GM18526 (cell line): ENCODE results near the gene VRK2.

ENCODE experiments used
- POLR2A ChIP-seq: IDR thresholded peaks from 3 replicates; pipeline ENCODE4 v1.6.1; 2011; ENCODE audit not compliant: insufficient read length; ENCODE audit errors: extremely low read depth

VRK2 gene

GRCh38 chr2:58045580-58046334 lies 849 bp upstream of the VRK2 start:
- peak; percentile 30 for TF ChIP-seq POLR2A

GRCh38 chr2:58046335-58046584 lies 346 bp upstream of the VRK2 start:
- no peak for TF ChIP-seq POLR2A

GRCh38 chr2:58047373-58047935 lies 848 bp downstream of the VRK2 start:
- no peak for TF ChIP-seq POLR2A

GRCh38 chr2:58047961-58048360 lies 1.4 kb downstream of the VRK2 start:
- peak; percentile 7 for TF ChIP-seq POLR2A

GRCh38 chr2:58051445-58051844 lies 4.8 kb downstream of the VRK2 start:
- no peak for TF ChIP-seq POLR2A

DNA sequence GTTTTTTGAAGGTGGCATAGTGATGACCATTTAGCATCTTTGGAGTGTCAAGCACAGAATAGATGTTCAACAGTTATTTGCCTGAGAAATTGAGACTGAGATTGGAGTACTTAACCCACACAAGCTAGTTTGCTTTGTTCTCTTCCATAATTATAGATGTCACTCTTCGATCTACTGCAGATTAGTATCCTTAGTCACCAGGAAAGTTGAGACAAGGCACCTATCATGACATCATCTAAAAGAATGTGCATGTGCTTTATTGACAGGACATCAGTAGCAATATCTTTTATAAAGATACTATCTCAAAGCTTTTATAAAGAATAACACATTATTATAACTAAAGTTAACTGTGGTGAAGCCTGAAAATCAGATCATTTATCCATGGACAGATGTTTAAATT lies 6.4 kb downstream of the VRK2 start:
- TF ChIP-seq POLR2A, result no peak

- no peak for TF ChIP-seq POLR2A
These were observed 7.7 kb downstream of the VRK2 start for GRCh38 chr2:58054264-58054663.

DNA sequence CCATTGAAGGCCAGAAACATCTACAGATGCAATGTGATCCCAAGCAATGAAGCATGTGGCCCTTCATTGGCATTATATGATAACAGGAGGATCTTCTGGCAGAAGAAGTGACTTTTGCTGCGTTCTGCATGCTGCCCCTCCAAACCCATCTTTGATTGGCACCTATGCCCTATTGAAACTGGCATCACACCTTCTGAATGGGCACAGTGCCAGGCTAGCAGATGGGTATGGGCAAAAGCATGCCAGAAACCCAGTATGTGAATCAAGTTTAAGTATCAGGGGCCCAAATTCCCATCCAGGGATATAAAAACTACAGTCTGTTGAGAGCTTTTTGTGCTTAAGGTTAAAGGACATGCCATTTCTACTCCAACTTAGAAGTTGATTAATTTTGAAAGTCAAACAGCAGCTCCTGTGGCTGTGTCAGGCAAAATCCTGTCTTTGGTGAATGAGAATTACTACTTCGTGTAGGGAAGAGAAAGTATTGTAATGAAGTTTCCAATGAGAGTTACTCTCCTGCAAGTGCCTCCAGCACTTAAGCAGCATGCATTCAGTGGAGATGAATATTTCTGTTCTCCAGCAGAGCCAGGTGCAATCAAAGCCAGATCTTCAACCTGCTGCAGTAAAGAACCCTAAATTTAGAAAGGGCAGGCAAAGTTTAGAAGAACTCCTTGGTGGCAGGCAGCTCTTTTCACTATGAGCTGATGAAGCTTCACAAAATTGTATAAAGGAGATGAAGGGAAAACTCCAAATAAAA lies 8.6 kb downstream of the VRK2 start:
- no peak for TF ChIP-seq POLR2A

DNA sequence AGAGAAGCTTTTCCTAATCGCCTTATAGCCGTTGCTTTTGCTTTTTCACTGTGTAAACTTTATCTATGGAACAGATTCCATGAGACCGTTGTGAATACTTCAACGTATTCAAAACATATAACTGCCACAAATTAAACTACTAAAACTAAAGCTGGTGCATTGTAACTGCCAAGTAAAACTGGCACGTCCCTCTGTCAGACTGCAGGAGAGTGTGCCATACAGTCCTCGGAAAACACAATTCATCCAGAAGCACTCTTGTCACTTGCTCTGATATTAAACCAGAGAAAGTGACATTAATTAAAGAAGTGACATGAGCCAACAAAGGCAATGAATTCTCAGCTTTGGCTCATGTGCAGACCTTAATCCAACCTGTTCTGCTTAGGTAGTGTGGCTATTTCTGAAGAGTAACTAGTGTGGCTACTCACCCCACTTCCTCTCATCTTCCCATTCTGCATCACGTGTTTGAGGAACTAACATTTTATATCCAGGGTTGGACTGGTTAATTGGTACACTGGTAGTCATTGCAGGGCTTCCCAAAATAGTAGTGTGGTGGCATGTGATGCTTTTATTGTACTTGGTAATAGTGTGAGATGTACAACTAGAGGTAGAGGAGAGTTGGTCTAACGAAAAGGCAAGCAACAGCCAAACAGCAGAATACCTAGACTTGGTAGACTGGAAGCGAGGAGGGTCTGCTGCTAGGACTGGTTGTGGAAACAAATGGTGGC lies 9.7 kb downstream of the VRK2 start:
- no peak for TF ChIP-seq POLR2A

- no peak for TF ChIP-seq POLR2A
These were observed 11.3 kb downstream of the VRK2 start for GRCh38 chr2:58057707-58058530.

DNA sequence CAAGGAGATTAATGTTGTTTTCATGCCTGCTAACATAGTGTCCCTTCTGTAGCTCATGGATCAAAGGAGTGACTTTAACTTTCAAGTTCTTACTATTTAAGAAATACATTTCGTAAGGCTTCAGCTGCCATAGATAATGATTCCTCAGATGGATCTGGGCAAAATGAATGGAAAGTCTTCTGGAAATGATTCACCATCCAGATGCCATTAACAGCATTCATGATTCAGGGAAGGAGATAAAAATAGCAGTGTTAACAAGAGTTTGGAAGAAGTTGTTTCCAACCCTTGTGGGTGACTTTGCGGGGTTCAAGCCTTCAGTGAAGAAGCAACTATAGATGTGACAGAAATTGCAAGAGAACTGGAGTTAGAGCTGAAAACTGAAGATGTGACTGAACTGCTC lies 17.0 kb downstream of the VRK2 start:
- no peak for TF ChIP-seq POLR2A

DNA sequence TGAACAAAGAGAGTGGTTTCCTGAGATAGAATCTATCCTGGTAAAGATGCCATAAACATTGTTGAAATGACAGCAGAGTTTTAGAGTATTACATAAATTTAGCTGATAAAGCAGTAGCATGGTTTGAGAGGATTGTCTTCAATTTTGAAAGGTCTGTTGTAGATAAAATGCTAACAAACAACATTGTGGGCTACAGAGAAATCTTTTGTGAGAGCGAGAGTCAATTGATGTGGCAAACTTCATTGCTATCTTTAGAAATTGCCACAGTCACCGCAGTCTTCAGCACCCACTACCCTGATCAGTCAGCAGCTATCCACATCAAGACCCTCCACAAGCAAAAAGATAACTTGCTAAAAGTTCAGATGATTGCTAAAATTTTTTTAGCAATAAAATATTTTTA lies 17.5 kb downstream of the VRK2 start:
- TF ChIP-seq POLR2A, result no peak

GRCh38 chr2:58065248-58065647 lies 18.6 kb downstream of the VRK2 start:
- TF ChIP-seq POLR2A, result no peak

DNA sequence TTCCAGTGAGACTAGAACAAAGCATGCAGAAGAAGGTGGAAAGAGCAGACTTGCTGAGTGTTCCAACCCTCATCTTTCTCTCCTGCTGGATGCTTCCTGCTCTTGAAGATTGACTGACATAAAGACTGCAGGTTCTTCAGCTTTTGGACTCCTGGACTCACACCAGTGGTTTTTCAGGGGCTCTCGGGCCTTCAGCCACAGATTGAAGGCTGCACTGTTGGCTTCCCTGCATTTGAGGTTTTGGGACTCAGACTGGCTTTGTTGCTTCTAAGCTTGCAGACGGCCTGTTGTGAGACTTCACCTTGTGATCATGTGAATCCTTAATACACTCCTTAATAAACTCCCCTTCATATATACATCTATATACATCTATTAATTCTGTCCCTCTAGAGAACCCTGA lies 20.4 kb downstream of the VRK2 start:
- TF ChIP-seq POLR2A, result no peak

DNA sequence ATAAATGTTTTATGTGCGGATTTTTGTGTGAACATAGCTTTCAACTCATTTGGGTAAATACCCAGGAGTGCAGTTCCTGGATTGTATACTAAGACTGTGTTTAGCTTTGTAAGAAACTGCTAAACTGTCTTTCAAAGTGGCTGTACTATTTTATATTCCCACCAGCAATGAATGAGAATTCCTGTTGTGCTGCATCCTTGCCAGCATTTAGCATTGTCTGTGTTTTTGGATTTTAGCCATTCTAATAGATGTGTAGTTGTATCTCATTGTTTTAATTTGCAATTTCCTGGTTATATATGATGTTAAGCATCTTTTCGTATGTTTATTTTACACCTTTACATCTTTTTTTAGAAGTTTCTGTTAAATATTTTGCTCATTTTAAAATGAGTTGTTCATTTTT lies 24.2 kb downstream of the VRK2 start:
- no peak for TF ChIP-seq POLR2A
